ENCODE data around the gene KATNB1. TPM values are rescaled to one million over a fixed set of nuclear protein-coding genes. Genes with fewer than 3 reads are reported as not detected.

The KATNB1 gene
- total RNA-seq, 4 donors from 2014 or later, result 11.4 to 27.6 (median 26.1) TPM

DNA sequence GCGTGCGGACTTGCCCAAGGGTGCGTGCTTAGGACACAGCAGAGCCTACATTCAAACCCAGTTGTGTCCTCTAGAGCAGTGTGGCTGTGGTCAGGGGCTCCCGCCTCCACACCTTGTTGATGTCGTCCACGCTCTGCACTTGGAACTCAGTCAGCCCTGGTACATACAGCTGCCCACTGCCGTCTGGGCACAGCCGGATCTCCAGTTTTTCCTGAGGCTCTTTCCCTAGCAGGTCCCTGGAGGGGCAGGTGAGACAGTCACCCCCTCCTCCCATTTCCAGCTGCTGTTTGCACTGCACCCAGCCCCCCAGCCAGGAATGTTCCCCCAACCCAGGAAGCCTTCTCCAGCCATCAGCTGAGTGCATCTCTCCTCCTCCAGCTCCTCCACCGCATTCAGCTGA lies 25.7 kb downstream of the KATNB1 start:
- 82 to 84% methylated on average over 8 to 9 of the region's 9 CpGs for WGBS, 2 donors
- TF ChIP-seq, protein P1, sequence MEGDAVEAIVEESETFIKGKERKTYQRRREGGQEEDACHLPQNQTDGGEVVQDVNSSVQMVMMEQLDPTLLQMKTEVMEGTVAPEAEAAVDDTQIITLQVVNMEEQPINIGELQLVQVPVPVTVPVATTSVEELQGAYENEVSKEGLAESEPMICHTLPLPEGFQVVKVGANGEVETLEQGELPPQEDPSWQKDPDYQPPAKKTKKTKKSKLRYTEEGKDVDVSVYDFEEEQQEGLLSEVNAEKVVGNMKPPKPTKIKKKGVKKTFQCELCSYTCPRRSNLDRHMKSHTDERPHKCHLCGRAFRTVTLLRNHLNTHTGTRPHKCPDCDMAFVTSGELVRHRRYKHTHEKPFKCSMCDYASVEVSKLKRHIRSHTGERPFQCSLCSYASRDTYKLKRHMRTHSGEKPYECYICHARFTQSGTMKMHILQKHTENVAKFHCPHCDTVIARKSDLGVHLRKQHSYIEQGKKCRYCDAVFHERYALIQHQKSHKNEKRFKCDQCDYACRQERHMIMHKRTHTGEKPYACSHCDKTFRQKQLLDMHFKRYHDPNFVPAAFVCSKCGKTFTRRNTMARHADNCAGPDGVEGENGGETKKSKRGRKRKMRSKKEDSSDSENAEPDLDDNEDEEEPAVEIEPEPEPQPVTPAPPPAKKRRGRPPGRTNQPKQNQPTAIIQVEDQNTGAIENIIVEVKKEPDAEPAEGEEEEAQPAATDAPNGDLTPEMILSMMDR (IDR thresholded peaks at IDR 0.05), result no peak
- no peak for TF ChIP-seq POLR2A (IDR thresholded peaks at IDR 0.05)
- Histone ChIP-seq H3K27ac (no peak overlapping the region), H3K27me3 (no peaks in the 10 kb centered on the region), H3K9me3 (no peaks in the 10 kb centered on the region), H3K36me3 (peaks cover 47 to 52% of the 10 kb centered on the region in 2 donors), H3K4me3 (replicated peaks in 1 of 3) (no peak overlapping the region), H3K4me1 (peaks cover 0 to 4% of the 10 kb centered on the region in 2 donors)
- DNase-seq, result no peak
- intact Hi-C loops (cut with DNase I), result no loop called here

DNA sequence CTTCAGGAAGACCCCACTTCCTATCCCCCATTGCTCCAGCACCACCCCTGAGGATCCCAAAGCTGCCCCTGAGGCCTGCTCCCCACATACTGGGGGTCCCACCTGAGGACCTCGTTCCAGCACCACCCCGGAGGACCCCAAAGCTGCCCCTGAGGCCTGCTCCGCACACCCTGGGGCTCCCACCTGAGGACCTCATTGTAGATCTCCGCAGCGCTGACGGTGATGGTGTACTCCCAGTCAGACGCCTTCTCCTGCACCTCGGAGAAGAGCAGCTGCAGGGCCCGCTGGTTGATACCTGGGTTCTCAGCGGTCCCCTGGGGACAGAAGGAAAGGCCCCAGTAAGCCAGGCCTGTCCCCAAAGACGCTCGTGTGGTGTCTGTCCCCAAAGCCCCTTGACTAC lies 26.4 kb downstream of the KATNB1 start:
- 94 to 98% methylated on average over 12 of the region's 12 CpGs for WGBS, 2 donors
- Histone ChIP-seq H3K27me3 (no peaks in the 10 kb centered on the region), H3K36me3 (peaks cover 54 to 58% of the 10 kb centered on the region in 2 donors), H3K9me3 (no peaks in the 10 kb centered on the region), H3K4me3 (replicated peaks in 1 of 3) (no peak overlapping the region), H3K4me1 (peaks cover 0 to 4% of the 10 kb centered on the region in 2 donors), H3K27ac (no peak overlapping the region)
- intact Hi-C loops (cut with DNase I), result no loop called here
- TF ChIP-seq, protein P1 (IDR thresholded peaks at IDR 0.05), result no peak
- no peak for TF ChIP-seq POLR2A (IDR thresholded peaks at IDR 0.05)
- DNase-seq, result no peak

DNA sequence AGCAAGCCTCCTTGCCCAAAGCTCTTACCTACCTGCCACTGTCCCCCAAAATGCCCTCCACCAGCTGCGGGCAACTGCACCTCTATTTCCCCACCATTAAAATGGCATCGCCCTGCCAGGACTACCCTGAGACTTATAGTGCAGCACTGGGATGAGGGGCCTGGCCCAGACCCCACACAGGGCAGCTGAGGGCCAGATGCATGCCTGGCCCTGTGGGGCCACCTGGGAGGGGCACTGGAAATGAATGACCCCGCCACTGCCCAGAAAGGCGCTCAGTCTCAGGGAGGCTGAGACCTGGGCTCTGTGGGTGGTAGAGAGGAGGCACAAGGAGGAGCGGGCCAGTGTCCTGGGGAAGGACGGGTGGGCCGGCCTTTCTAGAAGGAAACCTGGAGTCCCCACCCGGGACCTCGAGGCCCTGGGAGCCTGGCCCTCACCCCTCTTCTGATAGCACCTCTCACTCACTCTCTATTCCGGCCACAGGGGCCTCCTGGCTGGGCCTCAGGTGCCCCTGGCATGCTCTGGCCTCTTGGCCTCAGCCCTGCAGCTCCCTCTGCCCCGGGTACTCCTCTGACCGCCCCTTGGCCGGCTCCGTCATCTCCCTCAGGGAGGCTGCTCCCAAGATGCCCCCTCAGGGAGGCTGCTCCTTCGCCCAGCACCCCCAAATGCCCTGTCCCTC lies 26.9 kb downstream of the KATNB1 start:
- DNase-seq, result no peak
- Histone ChIP-seq H3K27me3 (no peaks in the 10 kb centered on the region), H3K9me3 (no peaks in the 10 kb centered on the region), H3K27ac (no peak overlapping the region), H3K4me3 (replicated peaks in 1 of 3) (no peak overlapping the region), H3K4me1 (peaks cover 0 to 3% of the 10 kb centered on the region in 2 donors), H3K36me3 (peaks cover 59 to 64% of the 10 kb centered on the region in 2 donors)
- 74 to 82% methylated on average over 10 to 15 of the region's 15 CpGs for whole genome bisulfite sequencing, 2 donors
- TF ChIP-seq, protein P1 (IDR thresholded peaks at IDR 0.05), result no peak
- no peak for TF ChIP-seq POLR2A (IDR thresholded peaks at IDR 0.05)
- intact Hi-C loops (cut with DNase I), result no loop called here

DNA sequence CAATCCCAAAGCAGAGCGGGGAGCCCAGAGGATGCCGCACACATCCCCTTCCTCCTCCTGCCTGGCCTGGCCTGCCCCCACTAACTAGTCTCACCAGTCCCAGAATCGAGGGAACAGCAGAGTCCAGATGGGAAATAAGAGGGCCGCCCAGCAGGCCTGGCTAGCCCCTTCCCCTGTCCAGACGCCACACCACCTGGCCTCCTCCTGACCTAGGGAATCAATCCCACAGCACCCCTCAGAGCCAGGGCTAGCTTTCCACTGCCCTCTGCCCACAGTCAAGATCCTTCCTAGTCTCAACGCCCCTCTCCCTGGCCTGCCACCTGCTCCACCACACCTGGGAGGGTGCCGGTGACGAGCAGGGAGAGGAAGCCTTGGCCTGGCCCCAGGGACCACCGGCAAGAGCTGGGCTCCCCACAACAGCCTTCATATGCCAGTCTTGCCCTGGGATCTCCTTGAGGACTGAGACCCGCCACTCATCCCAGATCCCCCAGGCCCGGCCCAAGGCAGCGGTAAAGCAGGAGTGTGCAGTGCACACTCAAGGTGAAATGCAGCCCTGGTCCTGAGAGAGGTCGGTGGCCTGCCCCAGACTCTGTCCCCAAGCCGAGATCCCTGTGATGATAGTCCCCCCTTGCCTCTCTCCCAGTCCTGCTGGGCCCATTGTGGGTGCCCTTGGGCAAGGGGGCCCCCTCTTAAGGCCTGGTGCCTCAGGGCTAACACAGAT lies 27.9 kb downstream of the KATNB1 start:
- no peak for DNase-seq
- Histone ChIP-seq H3K36me3 (peaks cover 65 to 69% of the 10 kb centered on the region in 2 donors), H3K27ac (peak overlapping the region in 1 of 3 donors; percentile 46), H3K4me1 (no peaks in the 10 kb centered on the region), H3K4me3 (replicated peaks in 1 of 3) (no peak overlapping the region), H3K27me3 (no peaks in the 10 kb centered on the region), H3K9me3 (no peaks in the 10 kb centered on the region)
- WGBS, 2 donors, result 96% methylated on average over 8 to 10 of the region's 14 CpGs
- TF ChIP-seq POLR2A (IDR thresholded peaks at IDR 0.05), result no peak
- TF ChIP-seq, protein P1 (IDR thresholded peaks at IDR 0.05), result no peak
- intact Hi-C loops (cut with DNase I), result no loop called here

DNA sequence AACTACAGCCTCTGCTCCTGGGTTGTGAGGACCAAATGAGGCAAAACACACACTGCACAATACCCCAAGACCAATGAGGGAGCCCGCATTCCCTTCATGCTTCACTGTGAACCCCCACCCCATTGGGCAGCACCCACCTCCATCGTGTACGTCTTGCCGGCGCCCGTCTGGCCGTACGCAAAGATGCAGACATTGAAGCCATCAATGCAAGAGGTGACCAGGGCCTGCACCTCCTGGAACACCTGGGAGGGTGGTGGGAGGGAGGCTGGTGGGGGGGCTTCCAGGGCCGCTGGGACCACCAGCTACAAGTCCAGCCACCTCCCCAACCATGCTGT lies 28.4 kb downstream of the KATNB1 start:
- intact Hi-C loops (cut with DNase I), result no loop called here
- no peaks in the 10 kb centered on the region for H3K27me3 ChIP-seq
- no peak for DNase-seq
- H3K4me1 ChIP-seq, result no peaks in the 10 kb centered on the region
- WGBS, 2 donors, result 97 to 98% methylated on average over 8 to 9 of the region's 9 CpGs
- peak overlapping the region in 1 of 3 donors; percentile 46 for H3K27ac ChIP-seq
- H3K36me3 ChIP-seq, result peaks cover 70 to 71% of the 10 kb centered on the region in 2 donors
- TF ChIP-seq, protein P1 (IDR thresholded peaks at IDR 0.05), result no peak
- TF ChIP-seq POLR2A (IDR thresholded peaks at IDR 0.05), result no peak
- no peaks in the 10 kb centered on the region for H3K9me3 ChIP-seq
- H3K4me3 ChIP-seq (replicated peaks in 1 of 3), result no peak overlapping the region

Data from thyroid gland (tissue), 4 donors.